Measurements from ENCODE around the gene ATG4C.
"Not testable (repeated sequence)": the region's sequence is repeated elsewhere in the genome, so short reads cannot be mapped to it uniquely, and the experiment has no call there.

ATG4C gene

DNA sequence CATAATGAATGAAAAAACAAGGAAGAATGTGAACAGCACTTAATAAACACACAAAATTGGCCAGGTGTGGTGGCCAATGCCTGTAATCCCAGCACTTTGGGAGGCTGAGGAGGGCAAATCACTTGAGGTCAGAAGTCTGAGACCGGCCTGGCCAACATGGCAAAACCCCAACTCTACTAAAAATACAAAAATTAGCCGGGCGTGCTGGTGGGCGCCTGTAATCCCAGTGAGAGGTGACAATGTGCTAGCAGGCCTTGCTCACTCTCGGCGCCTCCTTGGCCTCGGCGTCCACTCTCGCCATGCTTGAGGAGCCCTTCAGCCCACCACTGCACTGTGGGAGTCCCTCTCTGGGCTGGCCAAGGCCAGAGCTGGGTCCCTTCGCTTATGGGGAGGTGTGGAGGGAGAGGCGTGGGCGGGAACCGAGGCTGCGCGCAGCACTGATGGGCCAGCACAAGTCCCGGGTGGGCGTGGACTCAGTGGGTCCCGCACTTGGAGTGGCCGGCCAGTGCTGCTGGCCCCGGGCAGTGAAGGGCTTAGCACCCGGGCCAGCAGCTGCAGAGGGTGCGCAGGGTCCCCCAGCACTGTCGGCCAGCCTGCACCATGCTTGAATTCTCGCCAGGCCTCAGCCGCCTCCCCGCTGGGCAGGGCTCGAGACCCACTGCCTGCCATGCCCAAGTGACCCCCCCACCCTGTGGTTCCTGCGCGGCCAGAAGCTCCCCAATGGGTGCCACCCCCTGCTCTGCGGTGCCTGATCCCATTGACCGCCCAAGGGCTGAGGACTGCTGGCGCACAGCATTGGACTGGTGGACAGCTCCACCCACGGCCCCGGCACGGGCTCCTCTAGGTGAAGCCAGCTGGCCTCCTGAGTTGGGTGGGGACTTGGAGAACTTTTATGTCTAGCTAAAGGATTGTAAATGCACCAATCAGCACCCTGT lies 30.6 kb upstream of the ATG4C start:
- DNase-seq (no peak), ATAC-seq (ENCODE audit: insufficient read depth, low read depth) (no peak)
- Histone ChIP-seq H3K4me1 (ENCODE audit: insufficient read depth, low read length) (no peaks in the 10 kb centered on the region), H2AFZ (ENCODE audit: low read depth, low read length) (no peak overlapping the region), H4K20me1 (ENCODE audit: insufficient read depth, low read length) (no peaks in the 10 kb centered on the region), H3K4me3 (ENCODE audit: low read depth in 1 of 2, low read length in 2 of 2) (no peak overlapping the region), H3K9ac (ENCODE audit: low read depth, low read length) (no peak overlapping the region), H3K36me3 (ENCODE audit: insufficient read depth, low read length) (no peaks in the 10 kb centered on the region), H3K4me2 (ENCODE audit: insufficient read depth, low read length) (no peak overlapping the region), H3K79me2 (ENCODE audit: insufficient read depth, low read length) (no peaks in the 10 kb centered on the region), H3K27ac (ENCODE audit: low read length) (no peak overlapping the region), H3K9me3 (ENCODE audit: insufficient read depth, low read length, severe bottlenecking) (no peaks in the 10 kb centered on the region), H3K27me3 (ENCODE audit: insufficient read depth, low read length, poor library complexity) (no peaks in the 10 kb centered on the region)
- TF ChIP-seq EZH2 (IDR thresholded peaks at IDR 0.05; ENCODE audit: borderline replicate concordance, low read depth, low read length, severe bottlenecking): no peak
- TF ChIP-seq, protein P1, sequence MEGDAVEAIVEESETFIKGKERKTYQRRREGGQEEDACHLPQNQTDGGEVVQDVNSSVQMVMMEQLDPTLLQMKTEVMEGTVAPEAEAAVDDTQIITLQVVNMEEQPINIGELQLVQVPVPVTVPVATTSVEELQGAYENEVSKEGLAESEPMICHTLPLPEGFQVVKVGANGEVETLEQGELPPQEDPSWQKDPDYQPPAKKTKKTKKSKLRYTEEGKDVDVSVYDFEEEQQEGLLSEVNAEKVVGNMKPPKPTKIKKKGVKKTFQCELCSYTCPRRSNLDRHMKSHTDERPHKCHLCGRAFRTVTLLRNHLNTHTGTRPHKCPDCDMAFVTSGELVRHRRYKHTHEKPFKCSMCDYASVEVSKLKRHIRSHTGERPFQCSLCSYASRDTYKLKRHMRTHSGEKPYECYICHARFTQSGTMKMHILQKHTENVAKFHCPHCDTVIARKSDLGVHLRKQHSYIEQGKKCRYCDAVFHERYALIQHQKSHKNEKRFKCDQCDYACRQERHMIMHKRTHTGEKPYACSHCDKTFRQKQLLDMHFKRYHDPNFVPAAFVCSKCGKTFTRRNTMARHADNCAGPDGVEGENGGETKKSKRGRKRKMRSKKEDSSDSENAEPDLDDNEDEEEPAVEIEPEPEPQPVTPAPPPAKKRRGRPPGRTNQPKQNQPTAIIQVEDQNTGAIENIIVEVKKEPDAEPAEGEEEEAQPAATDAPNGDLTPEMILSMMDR (IDR thresholded peaks at IDR 0.05; ENCODE audit: borderline replicate concordance, extremely low read depth, low read length, poor library complexity, severe bottlenecking): no peak

DNA sequence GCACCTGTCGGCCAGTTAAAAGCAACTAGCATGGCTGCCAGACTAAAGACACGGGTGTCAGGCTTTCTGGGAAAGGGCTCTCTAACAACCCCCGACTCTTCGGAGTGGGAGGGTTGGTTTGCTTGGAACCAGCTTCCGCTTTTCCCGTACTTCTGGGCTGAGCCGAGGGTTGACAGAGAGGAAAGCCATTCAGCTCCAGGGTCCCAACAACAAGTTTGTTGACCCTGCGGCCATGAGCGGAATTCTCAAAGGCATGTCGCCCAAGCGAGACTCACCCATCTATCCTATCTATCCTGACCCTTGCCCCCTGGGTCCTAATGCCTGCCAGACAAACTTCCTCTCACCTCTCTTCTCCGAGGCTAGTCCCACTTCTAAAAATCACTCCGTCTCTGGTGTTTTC lies 29.0 kb upstream of the ATG4C start:
- not testable (repeated sequence) for ATAC-seq (ENCODE audit: insufficient read depth, low read depth); H3K9ac ChIP-seq (ENCODE audit: low read depth, low read length); H3K4me2 ChIP-seq (ENCODE audit: insufficient read depth, low read length)

DNA sequence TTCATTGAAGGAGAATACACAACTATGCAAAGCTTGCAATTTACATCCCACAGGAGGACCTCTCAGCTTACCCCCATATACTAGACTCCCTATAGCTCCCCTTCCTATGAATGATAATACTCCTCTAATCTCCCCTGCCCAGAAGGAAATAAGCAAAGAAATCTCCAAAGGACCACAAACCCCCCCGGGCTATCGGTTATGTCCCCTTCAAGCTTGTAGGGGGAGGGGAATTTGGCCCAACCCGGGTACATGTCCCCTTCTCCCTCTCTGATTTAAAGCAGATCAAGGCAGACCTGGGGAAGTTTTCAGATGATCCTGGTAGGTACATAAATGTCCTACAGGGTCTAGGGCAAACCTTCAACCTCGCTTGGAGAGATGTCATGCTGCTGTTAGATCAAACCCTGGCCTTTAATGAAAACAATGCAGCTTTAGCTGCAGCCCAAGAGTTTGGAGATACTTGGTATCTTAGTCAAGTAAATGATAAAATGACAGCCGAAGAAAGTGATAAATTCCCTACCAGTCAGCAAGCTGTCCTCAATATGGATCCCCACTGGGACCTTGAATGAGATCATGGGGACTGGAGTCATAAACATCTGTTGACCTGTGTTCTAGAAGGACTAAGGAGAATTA lies 27.6 kb upstream of the ATG4C start:
- not testable (repeated sequence) for H3K27me3 ChIP-seq (ENCODE audit: insufficient read depth, low read length, poor library complexity); H3K9ac ChIP-seq (ENCODE audit: low read depth, low read length); H2AFZ ChIP-seq (ENCODE audit: low read depth, low read length); H3K9me3 ChIP-seq (ENCODE audit: insufficient read depth, low read length, severe bottlenecking); DNase-seq; H4K20me1 ChIP-seq (ENCODE audit: insufficient read depth, low read length); H3K4me2 ChIP-seq (ENCODE audit: insufficient read depth, low read length); H3K4me3 ChIP-seq (ENCODE audit: low read depth in 1 of 2, low read length in 2 of 2); H3K79me2 ChIP-seq (ENCODE audit: insufficient read depth, low read length); ATAC-seq (ENCODE audit: insufficient read depth, low read depth); H3K27ac ChIP-seq (ENCODE audit: low read length); H3K4me1 ChIP-seq (ENCODE audit: insufficient read depth, low read length); H3K36me3 ChIP-seq (ENCODE audit: insufficient read depth, low read length)

More for the DNA sequence above, 29.0 kb upstream of the ATG4C start:
- not testable (repeated sequence) for H3K27me3 ChIP-seq (ENCODE audit: insufficient read depth, low read length, poor library complexity); H3K79me2 ChIP-seq (ENCODE audit: insufficient read depth, low read length); DNase-seq; H3K36me3 ChIP-seq (ENCODE audit: insufficient read depth, low read length); H3K4me1 ChIP-seq (ENCODE audit: insufficient read depth, low read length); H4K20me1 ChIP-seq (ENCODE audit: insufficient read depth, low read length); H3K27ac ChIP-seq (ENCODE audit: low read length); H2AFZ ChIP-seq (ENCODE audit: low read depth, low read length); H3K9me3 ChIP-seq (ENCODE audit: insufficient read depth, low read length, severe bottlenecking); H3K4me3 ChIP-seq (ENCODE audit: low read depth in 1 of 2, low read length in 2 of 2)

DNA sequence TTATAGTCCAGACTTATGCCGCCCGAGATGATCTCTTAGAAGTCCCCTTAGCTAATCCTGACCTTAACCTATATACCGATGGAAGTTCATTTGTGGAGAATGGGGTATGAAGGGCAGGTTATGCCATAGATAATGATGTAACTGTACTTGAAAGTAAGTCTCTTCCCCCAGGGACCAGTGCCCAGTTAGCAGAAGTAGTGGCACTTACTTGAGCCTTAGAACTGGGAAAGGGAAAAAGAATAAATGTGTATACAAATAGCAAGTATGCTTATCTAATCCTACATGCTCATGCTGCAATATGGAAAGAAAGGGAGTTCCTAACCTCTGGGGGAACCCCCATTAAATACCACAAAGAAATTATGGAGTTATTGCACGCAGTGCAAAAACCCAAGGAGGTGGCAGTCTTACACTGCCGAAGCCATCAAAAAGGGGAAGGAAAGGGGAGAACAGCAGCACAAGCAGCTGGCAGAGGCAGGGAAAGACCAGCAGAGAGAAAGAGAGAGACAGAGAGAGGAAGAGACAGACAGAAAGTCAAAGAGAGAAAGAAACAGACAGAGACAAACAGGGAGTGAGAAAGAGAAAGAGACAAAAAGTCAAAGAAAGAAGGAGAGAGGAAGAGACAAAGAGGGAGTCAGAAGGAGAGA lies 24.6 kb upstream of the ATG4C start:
- H3K9ac ChIP-seq (ENCODE audit: low read depth, low read length); H3K36me3 ChIP-seq (ENCODE audit: insufficient read depth, low read length); H3K27me3 ChIP-seq (ENCODE audit: insufficient read depth, low read length, poor library complexity); H3K27ac ChIP-seq (ENCODE audit: low read length); H3K9me3 ChIP-seq (ENCODE audit: insufficient read depth, low read length, severe bottlenecking); H3K4me3 ChIP-seq (ENCODE audit: low read depth in 1 of 2, low read length in 2 of 2); H3K79me2 ChIP-seq (ENCODE audit: insufficient read depth, low read length); H2AFZ ChIP-seq (ENCODE audit: low read depth, low read length); H3K4me2 ChIP-seq (ENCODE audit: insufficient read depth, low read length); H3K4me1 ChIP-seq (ENCODE audit: insufficient read depth, low read length); ATAC-seq (ENCODE audit: insufficient read depth, low read depth); H4K20me1 ChIP-seq (ENCODE audit: insufficient read depth, low read length); DNase-seq: not testable (repeated sequence)

DNA sequence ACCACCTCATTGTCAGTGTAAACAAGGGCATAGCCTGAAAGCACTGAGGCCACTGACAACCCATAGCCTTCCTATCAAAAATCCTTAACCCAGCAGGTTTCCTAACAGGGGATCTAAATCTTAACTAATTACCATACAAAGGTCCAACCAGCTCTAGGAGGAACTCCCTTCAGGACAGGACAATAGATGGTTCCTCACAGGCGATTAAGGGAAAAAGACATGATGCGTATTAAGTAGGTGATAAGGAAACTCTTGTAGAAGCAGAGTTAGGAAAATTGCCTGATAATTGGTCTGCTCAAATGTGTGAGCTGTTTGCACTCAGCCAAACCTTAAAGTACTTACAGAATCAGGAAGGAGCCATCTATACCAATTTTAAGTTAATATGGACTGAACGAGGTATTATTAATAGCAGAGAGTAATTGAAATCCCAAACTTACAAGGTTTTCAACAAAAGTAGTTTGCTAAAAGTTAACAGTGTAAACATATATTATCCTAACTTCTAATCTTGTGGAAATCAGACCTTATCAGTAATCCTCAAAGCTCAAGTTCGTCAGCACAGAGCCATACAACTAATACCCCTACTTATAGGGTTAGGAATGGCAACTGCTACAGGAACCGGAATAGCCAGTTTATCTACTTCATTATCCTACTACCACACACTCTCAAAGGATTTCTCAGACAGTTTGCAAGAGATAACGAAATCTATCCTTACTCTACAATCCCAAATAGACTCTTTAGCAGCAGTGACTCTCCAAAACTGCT lies 23.7 kb upstream of the ATG4C start:
- H2AFZ ChIP-seq (ENCODE audit: low read depth, low read length); H3K36me3 ChIP-seq (ENCODE audit: insufficient read depth, low read length); H3K4me3 ChIP-seq (ENCODE audit: low read depth in 1 of 2, low read length in 2 of 2); H3K79me2 ChIP-seq (ENCODE audit: insufficient read depth, low read length); H3K9ac ChIP-seq (ENCODE audit: low read depth, low read length); H3K4me2 ChIP-seq (ENCODE audit: insufficient read depth, low read length); H3K4me1 ChIP-seq (ENCODE audit: insufficient read depth, low read length); H3K27ac ChIP-seq (ENCODE audit: low read length); H3K27me3 ChIP-seq (ENCODE audit: insufficient read depth, low read length, poor library complexity); DNase-seq; H3K9me3 ChIP-seq (ENCODE audit: insufficient read depth, low read length, severe bottlenecking); ATAC-seq (ENCODE audit: insufficient read depth, low read depth); H4K20me1 ChIP-seq (ENCODE audit: insufficient read depth, low read length): not testable (repeated sequence)

DNA sequence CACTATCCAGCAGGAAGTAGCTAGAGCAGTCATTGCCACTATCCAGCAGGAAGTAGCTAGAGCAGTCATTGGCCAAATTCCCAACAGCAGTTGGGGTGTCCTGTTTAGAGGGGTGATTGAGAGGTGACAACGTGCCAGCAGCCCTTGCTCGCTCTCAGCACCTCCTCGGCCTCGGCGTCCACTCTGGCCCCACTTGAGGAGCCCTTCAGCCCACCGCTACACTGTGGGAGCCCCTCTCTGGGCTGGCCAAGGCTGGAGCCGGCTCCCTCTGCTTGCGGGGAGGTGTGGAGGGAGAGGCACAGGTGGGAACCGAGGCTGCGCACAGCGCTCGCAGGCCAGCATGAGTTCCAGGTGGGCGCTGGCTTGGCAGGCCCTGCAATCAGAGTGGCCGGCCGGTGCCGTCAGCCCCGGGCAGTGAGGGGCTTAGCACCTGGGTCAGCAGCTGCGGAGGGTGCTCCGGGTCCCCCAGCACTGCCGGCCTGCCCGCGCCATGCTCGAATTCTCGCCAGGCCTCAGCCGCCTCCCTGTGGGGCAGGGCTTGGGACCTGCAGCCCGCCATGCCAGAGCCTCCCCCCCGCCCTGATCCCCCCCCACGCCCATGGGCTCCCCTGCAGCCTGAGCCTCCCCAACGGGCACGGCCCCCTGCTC lies 22.6 kb upstream of the ATG4C start:
- H3K36me3 ChIP-seq (ENCODE audit: insufficient read depth, low read length); H3K9me3 ChIP-seq (ENCODE audit: insufficient read depth, low read length, severe bottlenecking); H3K9ac ChIP-seq (ENCODE audit: low read depth, low read length); DNase-seq; H2AFZ ChIP-seq (ENCODE audit: low read depth, low read length); H3K4me3 ChIP-seq (ENCODE audit: low read depth in 1 of 2, low read length in 2 of 2); H3K79me2 ChIP-seq (ENCODE audit: insufficient read depth, low read length); H4K20me1 ChIP-seq (ENCODE audit: insufficient read depth, low read length); ATAC-seq (ENCODE audit: insufficient read depth, low read depth); H3K27me3 ChIP-seq (ENCODE audit: insufficient read depth, low read length, poor library complexity); H3K27ac ChIP-seq (ENCODE audit: low read length); H3K4me2 ChIP-seq (ENCODE audit: insufficient read depth, low read length); H3K4me1 ChIP-seq (ENCODE audit: insufficient read depth, low read length): not testable (repeated sequence)

Data from DND-41 (cell line).